Left colon (tissue), 2 donors: ENCODE data around the gene F3. TPM values are rescaled to one million over a fixed set of nuclear protein-coding genes. Genes with fewer than 3 reads are reported as not detected.

Source experiments
- ATAC-seq: fragments of 200-7000 bp; cut with Tn5 transposase; one replicate; pipeline ENCODE4 v1.9.1; 2020; ENCODE audit warnings: mild to moderate bottlenecking, moderate library complexity
- DNase-seq, 2 donors: peaks; one replicate each; pipeline ENCODE4 v3.0.0-alpha.2; 2020
- intact Hi-C, 2 donors: fragments of 100-400 bp; cut with DNase I in 1 of 2; cut with micrococcal nuclease in 1 of 2; formaldehyde crosslinking; loops; one replicate each; pipeline versions ENCODE4 v1.11.2 to v1.14.0; 2022; cut with DNase I, micrococcal nuclease
- total RNA-seq, 2 donors: library from RNA; stranded (reverse); fragmentation: NEBNext Ultra II Directional; extraction: Animal tissue kit (Norgen Biotek cat#: 25700); gene quantifications; one replicate each; pipeline ENCODE4 v1.2.1, GENCODE V29; 2021
- donor health status: DM: no; HTN: no; CAD: no.
- donor health status: DM: yes; HTN: yes; CAD: no.

The F3 gene
- total RNA-seq, 2 donors from 2014 or later = 44.4 to 52.4 TPM

- ATAC-seq (no peak), DNase-seq (no peak)
- intact Hi-C loops = no loop called here
Observed at GRCh38 chr1:94554580-94554979, 13.0 kb upstream of the F3 start.

- intact Hi-C loops = no loop called here
- DNase-seq (no peak), ATAC-seq (no peak)
Observed at GRCh38 chr1:94553931-94554330, 12.4 kb upstream of the F3 start.

GRCh38 chr1:94553323-94553730 is 11.8 kb upstream of the F3 start:
- no peak for ATAC-seq
- intact Hi-C loops = no loop called here
- no peak for DNase-seq

GRCh38 chr1:94552071-94552586 is 10.6 kb upstream of the F3 start:
- ATAC-seq = no peak
- intact Hi-C loops = no loop called here
- DNase-seq = no peak

DNA sequence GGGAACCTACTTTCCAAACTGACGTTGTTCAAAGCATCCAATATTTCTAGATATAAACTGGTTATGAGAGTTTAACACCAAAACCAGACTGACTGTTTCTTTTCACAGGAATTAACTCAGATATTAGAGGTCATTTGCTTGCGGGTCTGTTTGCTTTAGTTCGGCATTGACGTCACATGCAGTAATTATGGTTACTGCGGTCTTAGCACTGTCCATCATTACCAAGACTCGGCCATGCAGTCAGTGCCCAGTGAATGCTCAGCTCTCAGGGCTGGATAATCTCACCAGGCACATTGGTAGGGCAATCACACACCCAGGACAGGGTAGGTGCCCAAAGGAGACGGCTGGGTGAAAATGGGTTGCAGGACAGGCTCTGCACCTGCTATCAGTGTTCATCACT is 9.9 kb upstream of the F3 start:
- ATAC-seq = no peak
- intact Hi-C loops = no loop called here

DNA sequence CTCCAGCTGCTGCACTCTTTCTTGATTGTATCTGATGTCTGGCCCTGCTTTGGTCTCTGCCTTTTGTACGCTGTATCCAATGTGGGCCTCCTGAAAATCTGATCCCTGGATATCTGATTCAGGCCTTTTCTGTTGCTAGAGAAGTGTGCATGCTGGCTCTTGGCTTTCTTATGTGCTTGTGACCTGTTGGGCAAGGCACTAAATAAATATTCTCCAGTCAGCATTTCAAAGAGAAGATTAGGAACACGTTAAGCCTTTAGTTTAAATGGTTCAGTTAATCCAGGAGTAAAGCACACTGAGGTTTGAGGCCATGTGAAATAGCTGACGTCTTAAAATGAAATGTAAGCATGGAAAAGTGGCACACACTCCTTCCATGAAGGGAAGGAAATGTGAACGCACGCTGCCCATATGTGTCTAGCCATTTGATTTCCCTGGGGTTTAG is 9.3 kb upstream of the F3 start:
- no peak for ATAC-seq
- DNase-seq = no peak
- intact Hi-C loops = no loop called here

More for the DNA sequence above, 9.9 kb upstream of the F3 start:
- DNase-seq = no peak

- DNase-seq (no peak), ATAC-seq (no peak)
- intact Hi-C loops = no loop called here
Observed at GRCh38 chr1:94550396-94550795, 8.8 kb upstream of the F3 start.

DNA sequence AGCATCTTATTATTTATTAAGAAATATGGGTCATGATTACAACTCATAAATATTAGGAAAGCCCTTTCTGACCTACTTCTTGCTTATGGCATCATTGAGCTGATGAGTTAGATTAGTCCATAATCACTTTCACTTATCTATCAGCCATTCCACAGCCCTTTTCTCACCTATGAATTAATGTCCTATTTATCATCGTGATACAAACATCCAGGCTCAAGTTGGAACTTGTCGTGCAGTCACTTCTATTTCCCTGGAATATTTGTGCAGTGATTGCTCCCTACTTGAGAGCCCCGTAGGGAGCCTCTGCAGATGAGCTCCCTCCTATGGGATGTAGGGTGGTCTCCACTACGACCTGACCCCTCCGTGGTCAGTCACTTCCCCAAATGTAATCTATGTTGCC is 8.1 kb upstream of the F3 start:
- no peak for ATAC-seq
- intact Hi-C loops = no loop called here
- DNase-seq = no peak

DNA sequence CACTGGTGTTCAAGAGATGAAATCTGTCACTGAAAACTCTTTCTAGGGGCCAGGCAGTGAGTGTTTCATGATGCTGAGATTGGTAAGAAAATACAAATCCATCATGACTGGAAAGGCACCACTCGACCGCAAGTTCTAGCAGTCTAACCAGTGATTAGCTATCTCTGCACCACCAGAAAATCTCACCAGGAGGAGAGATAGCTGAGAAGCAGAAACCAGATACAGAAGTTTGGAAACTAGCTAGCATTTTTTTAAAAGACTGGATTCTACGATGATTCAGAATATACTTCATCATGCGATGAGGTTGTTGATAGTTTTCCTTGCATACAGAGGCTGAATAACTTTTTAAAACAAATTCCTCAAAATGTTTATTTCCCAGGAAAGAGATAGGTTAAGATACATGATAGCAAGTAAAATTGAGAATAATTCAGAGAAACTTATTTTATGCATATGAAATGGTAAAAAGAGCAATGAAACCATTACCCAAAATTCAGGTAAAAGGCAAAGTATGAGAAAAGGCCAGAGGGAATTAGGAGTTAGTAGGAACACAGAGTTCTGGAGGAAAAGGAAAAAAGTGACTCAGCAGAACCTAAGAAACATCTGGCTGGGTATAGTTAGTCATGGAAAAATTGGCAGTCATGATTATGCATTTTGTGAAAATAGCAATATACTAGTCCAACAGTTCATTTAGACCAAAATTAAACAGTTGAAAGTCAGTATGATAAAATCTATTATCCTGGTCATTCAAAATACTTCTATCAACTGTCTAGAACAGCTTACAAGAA is 3.3 kb upstream of the F3 start:
- DNase-seq (no peak), ATAC-seq (no peak)
- intact Hi-C loops = no loop called here

- ATAC-seq (no peak), DNase-seq (no peak)
- intact Hi-C loops = no loop called here
Observed at GRCh38 chr1:94543893-94544635, 2.5 kb upstream of the F3 start.

- ATAC-seq = no peak
- intact Hi-C loops = no loop called here
- DNase-seq = no peak
Observed at GRCh38 chr1:94543001-94543400, 1.4 kb upstream of the F3 start.

GRCh38 chr1:94542088-94542870 is 720 bp upstream of the F3 start:
- DNase-seq (peak; percentile 45 to 46), ATAC-seq (peak; percentile 27)
- intact Hi-C loops = no loop called here

GRCh38 chr1:94540440-94541245 is 916 bp downstream of the F3 start:
- ATAC-seq = peak; percentile 11
- intact Hi-C loops = no loop called here
- no peak for DNase-seq

DNA sequence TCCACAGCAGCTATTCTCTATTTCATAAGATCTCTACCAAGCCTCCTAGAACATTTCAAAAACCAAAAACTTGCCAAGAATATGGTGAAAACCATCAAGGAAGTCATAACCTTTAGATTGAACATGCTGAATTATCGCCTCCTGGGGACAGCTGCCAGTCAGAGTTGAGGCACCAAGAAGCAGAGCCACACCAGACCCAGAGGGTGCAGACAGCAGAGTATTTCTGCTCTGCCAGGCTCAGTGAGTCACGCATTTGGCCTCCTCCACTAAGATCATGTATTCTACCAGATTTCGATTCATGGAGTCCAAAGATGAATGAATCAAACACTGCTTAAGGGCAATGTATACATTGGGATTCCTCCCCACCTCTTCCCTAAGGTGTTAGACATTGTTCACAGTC is 2.1 kb downstream of the F3 start:
- no peak for DNase-seq
- no peak for ATAC-seq
- intact Hi-C loops = no loop called here

- ATAC-seq (no peak), DNase-seq (no peak)
- intact Hi-C loops = no loop called here
Observed at GRCh38 chr1:94538243-94538827, 3.2 kb downstream of the F3 start.

- DNase-seq = no peak
- ATAC-seq = no peak
- intact Hi-C loops = no loop called here
Observed at GRCh38 chr1:94537254-94537653, 4.3 kb downstream of the F3 start.

DNA sequence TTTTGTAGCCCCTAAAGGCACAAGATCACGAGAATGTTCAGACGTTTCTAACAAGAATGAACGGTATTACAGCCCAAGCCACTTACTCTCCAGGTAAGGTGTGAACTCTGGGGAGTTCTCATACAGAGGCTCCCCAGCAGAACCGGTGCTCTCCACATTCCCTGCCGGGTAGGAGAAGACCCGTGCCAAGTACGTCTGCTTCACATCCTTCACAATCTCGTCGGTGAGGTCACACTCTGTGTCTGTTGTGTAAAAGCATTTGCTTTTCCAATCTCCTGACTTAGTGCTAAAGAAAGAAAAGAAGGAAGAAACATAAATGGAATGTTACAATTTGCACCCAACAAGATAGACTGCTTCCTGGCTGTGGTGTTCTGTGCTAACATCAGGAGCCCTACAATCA is 5.7 kb downstream of the F3 start:
- ATAC-seq = no peak
- intact Hi-C loops = no loop called here

GRCh38 chr1:94535095-94535494 is 6.5 kb downstream of the F3 start:
- ATAC-seq (no peak), DNase-seq (no peak)
- intact Hi-C loops = no loop called here

More for the DNA sequence above, 5.7 kb downstream of the F3 start:
- DNase-seq = no peak
